ENCODE data around the gene GUF1.

GRCh38 chr4:44725166-44725565, 46.9 kb downstream of the GUF1 start:
- no peak for TF ChIP-seq CTCF (IDR thresholded peaks at IDR 0.05)
- TF ChIP-seq POLR2A (IDR thresholded peaks at IDR 0.05) = no peak

All from adrenal gland (tissue), 5 donors.